Gastroesophageal sphincter (tissue), 4 donors: ENCODE measurements around the gene INTS13. TPM values are rescaled to one million over a fixed set of nuclear protein-coding genes. Genes with fewer than 3 reads are reported as not detected.
A peak's percentile ranks its signal among the peaks of the same experiment; 100 is the strongest.

ENCODE experiments used
- ATAC-seq: fragments of 150-250 bp; one replicate; pipeline ENCODE4 v1.9.1; 2016; ENCODE audit warnings: mild to moderate bottlenecking, moderate library complexity
- H3K27ac ChIP-seq, 4 donors: fragments of 200-600 bp; sonication (generic) in 3 of 4; 1 replicate in 3 of 4; 2 replicates in 1 of 4; pipeline ENCODE4 v1.5.1; 2016 to 2019
- H3K27me3 ChIP-seq: fragments of 200-600 bp; sonication (generic); one replicate; pipeline ENCODE4 v1.5.1; 2019
- H3K36me3 ChIP-seq, 2 donors: fragments of 200-600 bp; sonication (generic); one replicate each; pipeline ENCODE4 v1.5.1; 2019; ENCODE audit warnings: control low read depth in 1 of 2
- H3K4me1 ChIP-seq, 3 donors: fragments of 200-600 bp; sonication (generic); 1 replicate in 2 of 3; 2 replicates in 1 of 3; pipeline ENCODE4 v1.5.1; 2016 to 2019; ENCODE audit warnings: control low read depth in 2 of 3
- H3K4me3 ChIP-seq, 2 donors: fragments of 200-600 bp; sonication (generic); one replicate each; pipeline ENCODE4 v1.5.1; 2019; ENCODE audit warnings: mild to moderate bottlenecking in 1 of 2, moderate library complexity in 1 of 2
- H3K9me3 ChIP-seq, 3 donors: fragments of 200-600 bp; sonication (generic); one replicate each; pipeline ENCODE4 v1.5.1; 2017 to 2019; ENCODE audit warnings: control low read depth in 2 of 3
- EP300 ChIP-seq: sonication (generic); formaldehyde crosslinking; IDR thresholded peaks from one replicate; pipeline ENCODE4 v1.6.1; 2017; ENCODE audit warnings: antibody characterized with exemption, mild to moderate bottlenecking
- POLR2A ChIP-seq, 2 donors: fragments of 450-650 bp; IDR thresholded peaks; one replicate each; pipeline ENCODE4 v1.6.1; 2017; ENCODE audit warnings: antibody characterized with exemption in 2 of 2, mild to moderate bottlenecking in 2 of 2, moderate library complexity in 1 of 2
- POLR2AphosphoS5 ChIP-seq: sonication (generic); formaldehyde crosslinking; IDR thresholded peaks from one replicate; pipeline ENCODE4 v1.6.1; 2017; ENCODE audit warnings: antibody characterized with exemption
- WGBS, 2 donors: methylation state at CpG; one replicate each; pipeline ENCODE4 v1.1.5; 2018; ENCODE audit warnings: low coverage in 1 of 2; 5-methylcytosine and 5-hydroxymethylcytosine counted together
- total RNA-seq, 4 donors: library from RNA; depleted of rRNA; stranded (reverse); fragments of >200 nt; gene quantifications; one replicate each; pipeline ENCODE4 v1.1.0, GENCODE V29; 2016
- TF ChIP-seq, protein P1 (sequence below), 4 experiments: fragments of 200-600 bp in 2 of 4; fragments of 450-650 bp in 2 of 4; sonication (generic) in 1 of 4; IDR thresholded peaks; one replicate each; pipeline ENCODE4 v1.5.1; 2017 to 2019; ENCODE audit warnings: antibody characterized with exemption in 4 of 4, mild to moderate bottlenecking in 2 of 4, moderate library complexity in 2 of 4

The INTS13 gene
- total RNA-seq, 4 donors from 2014 or later, result 12.4 to 41.6 (median 32.5) TPM

DNA sequence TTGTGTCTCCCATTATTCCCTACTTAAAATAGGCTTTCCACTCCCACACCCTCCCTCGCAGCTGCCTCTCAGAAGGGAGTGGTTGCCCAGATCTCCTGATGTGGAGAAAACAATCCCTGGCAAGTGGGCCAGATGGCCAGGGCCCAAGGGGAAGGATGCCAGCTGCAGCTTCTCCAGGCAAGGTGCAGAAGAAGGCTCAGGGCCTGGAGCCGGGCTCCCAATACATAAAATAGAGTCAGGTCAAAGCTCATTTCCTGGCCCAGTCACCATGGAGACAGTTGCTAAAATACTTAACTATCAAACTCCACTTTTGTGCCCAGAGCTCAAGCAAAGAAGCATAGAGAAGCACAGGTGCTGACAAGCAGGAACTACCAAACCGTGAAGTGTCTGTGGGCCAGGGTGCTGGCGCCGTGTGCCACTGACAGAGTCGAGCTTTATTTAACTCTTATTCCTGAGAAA lies 59.1 kb downstream of the INTS13 start:
- Histone ChIP-seq H3K36me3 (no peaks in the 10 kb centered on the region), H3K4me3 (no peak overlapping the region), H3K27ac (peak overlapping the region in 3 of 4 donors; percentile 62 to 68 (median 65)), H3K27me3 (no peaks in the 10 kb centered on the region), H3K4me1 (peaks cover 0 to 21% (median 4%) of the 10 kb centered on the region in 3 donors), H3K9me3 (no peaks in the 10 kb centered on the region)
- TF ChIP-seq POLR2AphosphoS5 (no peak), EP300 (no peak), POLR2A (IDR thresholded peaks at IDR 0.05) (no peak)
- TF ChIP-seq, protein P1, sequence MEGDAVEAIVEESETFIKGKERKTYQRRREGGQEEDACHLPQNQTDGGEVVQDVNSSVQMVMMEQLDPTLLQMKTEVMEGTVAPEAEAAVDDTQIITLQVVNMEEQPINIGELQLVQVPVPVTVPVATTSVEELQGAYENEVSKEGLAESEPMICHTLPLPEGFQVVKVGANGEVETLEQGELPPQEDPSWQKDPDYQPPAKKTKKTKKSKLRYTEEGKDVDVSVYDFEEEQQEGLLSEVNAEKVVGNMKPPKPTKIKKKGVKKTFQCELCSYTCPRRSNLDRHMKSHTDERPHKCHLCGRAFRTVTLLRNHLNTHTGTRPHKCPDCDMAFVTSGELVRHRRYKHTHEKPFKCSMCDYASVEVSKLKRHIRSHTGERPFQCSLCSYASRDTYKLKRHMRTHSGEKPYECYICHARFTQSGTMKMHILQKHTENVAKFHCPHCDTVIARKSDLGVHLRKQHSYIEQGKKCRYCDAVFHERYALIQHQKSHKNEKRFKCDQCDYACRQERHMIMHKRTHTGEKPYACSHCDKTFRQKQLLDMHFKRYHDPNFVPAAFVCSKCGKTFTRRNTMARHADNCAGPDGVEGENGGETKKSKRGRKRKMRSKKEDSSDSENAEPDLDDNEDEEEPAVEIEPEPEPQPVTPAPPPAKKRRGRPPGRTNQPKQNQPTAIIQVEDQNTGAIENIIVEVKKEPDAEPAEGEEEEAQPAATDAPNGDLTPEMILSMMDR (IDR thresholded peaks at IDR 0.05), result no peak
- WGBS, 2 donors, result 5 to 12% methylated on average over 4 to 6 of the region's 6 CpGs
- ATAC-seq, result peak; percentile 80

DNA sequence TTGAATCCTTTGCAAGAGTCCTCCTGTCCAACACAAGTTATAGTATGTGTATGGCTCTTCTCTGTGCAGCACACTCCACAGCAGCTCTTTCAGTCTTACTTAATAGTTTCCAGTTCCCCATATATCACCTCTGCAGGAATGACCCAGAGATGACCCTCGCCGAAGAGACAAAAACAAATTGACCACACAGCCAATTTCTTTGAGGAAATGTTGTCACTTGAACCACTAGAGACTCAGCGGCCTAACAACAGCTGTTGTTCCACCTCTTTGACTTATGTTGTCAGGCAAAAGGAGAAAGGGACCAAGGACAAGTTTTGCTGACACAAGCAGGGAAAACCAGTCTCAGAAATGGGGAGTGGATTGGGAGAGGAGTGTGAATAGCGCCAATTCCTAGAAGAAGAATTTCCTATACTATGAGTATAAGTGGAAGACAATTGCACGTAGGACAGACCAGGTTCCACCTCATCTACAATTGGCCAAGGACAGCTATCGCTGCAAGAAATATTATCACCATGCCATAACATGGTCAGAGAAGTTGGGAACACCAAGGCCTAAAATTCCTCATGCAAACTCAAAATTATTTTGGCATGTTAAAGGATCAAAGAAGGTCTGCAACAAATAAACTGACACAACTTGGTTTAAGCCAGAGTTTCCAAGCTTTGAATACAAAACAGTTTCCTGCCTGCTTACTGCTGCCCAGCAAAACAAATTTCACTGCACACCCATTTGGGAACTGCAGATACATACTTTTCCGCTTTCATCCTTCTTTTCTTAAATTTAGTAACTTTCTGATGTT lies 63.1 kb downstream of the INTS13 start:
- no peaks in the 10 kb centered on the region for H3K27me3 ChIP-seq
- no peak for TF ChIP-seq POLR2A (IDR thresholded peaks at IDR 0.05)
- ATAC-seq, result no peak
- WGBS, 2 donors, result 64 to 83% methylated on average over 4 to 7 of the region's 7 CpGs
- no peaks in the 10 kb centered on the region for H3K36me3 ChIP-seq
- H3K27ac ChIP-seq, result no peak overlapping the region
- H3K4me1 ChIP-seq, result peaks cover 0 to 38% (median 4%) of the 10 kb centered on the region in 3 donors
- no peaks in the 10 kb centered on the region for H3K9me3 ChIP-seq
- no peak overlapping the region for H3K4me3 ChIP-seq

DNA sequence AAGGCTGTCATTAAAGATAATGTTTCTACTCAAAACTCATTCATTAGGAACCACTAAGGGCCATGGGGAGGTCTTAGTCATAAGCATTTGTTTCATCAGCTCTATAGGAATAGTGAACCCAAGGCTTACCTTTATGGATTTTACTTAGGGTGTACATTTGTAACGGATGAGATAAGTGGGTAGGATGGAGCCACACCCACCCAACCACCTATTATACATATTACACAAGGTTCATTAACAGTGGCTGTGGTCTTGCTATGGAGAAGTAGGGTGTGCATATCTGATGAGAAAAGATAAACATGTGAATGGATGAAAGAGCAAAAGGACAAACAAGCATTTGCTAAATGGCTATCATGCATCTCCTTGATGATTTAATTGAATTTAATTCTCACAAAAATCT lies 65.2 kb downstream of the INTS13 start:
- ATAC-seq, result no peak

DNA sequence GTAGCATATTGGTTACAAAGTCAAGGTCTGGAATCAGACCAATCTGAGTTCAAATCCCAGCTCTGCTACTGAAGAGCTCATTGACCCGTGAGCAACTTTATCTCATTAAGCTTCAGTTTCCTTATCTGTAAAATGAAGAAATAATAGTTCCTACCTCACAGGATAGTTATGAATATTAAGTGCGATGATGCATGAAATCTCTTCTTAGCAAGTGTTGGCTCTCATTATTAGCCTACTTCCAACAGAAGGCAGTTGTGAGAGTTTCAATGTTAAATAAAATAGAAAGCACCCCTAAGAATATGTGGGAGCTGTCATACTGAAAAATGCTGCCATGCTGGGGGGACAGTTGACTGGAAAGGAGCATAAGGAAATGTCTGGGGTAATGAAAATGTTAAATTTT lies 65.8 kb downstream of the INTS13 start:
- WGBS, 2 donors, result 61 to 75% methylated on average over 2 of the region's 2 CpGs
- Histone ChIP-seq H3K9me3 (no peaks in the 10 kb centered on the region), H3K4me3 (no peak overlapping the region), H3K36me3 (no peaks in the 10 kb centered on the region), H3K27me3 (no peaks in the 10 kb centered on the region), H3K27ac (no peak overlapping the region), H3K4me1 (peaks cover 0 to 17% (median 0%) of the 10 kb centered on the region in 3 donors)
- TF ChIP-seq, protein P1 (IDR thresholded peaks at IDR 0.05), result no peak
- TF ChIP-seq POLR2A (IDR thresholded peaks at IDR 0.05) (no peak), POLR2AphosphoS5 (no peak), EP300 (no peak)
- no peak for ATAC-seq

More for the DNA sequence above, 65.2 kb downstream of the INTS13 start:
- H3K9me3 ChIP-seq, result no peaks in the 10 kb centered on the region
- H3K4me3 ChIP-seq, result no peak overlapping the region
- H3K4me1 ChIP-seq, result peaks cover 0 to 20% (median 0%) of the 10 kb centered on the region in 3 donors
- no peak overlapping the region for H3K27ac ChIP-seq
- no peaks in the 10 kb centered on the region for H3K36me3 ChIP-seq
- no peak for TF ChIP-seq POLR2AphosphoS5
- TF ChIP-seq EP300, result no peak
- TF ChIP-seq, protein P1 (IDR thresholded peaks at IDR 0.05), result no peak
- no peak for TF ChIP-seq POLR2A (IDR thresholded peaks at IDR 0.05)
- no peaks in the 10 kb centered on the region for H3K27me3 ChIP-seq
- 86 to 89% methylated on average over 1 of the region's 1 CpG for WGBS, 2 donors

GRCh38 chr12:26870491-26871419 lies 67.0 kb downstream of the INTS13 start:
- Histone ChIP-seq H3K4me1 (peaks cover 0 to 17% (median 0%) of the 10 kb centered on the region in 3 donors), H3K27ac (peak overlapping the region in 2 of 4 donors; percentile 2 to 20), H3K36me3 (no peaks in the 10 kb centered on the region), H3K27me3 (no peaks in the 10 kb centered on the region), H3K4me3 (no peak overlapping the region), H3K9me3 (no peaks in the 10 kb centered on the region)
- WGBS, 2 donors, result 18 to 48% methylated on average over 6 to 7 of the region's 11 CpGs
- peak; percentile 22 for TF ChIP-seq POLR2AphosphoS5
- no peak for TF ChIP-seq POLR2A (IDR thresholded peaks at IDR 0.05)
- TF ChIP-seq, protein P1 (IDR thresholded peaks at IDR 0.05), result no peak
- TF ChIP-seq EP300, result no peak
- ATAC-seq, result peak; percentile 39
